ENCODE data around the gene ADH5. TPM values are rescaled to one million over a fixed set of nuclear protein-coding genes. Genes with fewer than 3 reads are reported as not detected.

Gene ADH5
- total and polyA plus RNA-seq, 10 of the 15 experiments (the other 5 are each of a cell fraction or from before 2014, with no cell fraction given), result 48.5 to 159 (median 95.3) TPM

DNA sequence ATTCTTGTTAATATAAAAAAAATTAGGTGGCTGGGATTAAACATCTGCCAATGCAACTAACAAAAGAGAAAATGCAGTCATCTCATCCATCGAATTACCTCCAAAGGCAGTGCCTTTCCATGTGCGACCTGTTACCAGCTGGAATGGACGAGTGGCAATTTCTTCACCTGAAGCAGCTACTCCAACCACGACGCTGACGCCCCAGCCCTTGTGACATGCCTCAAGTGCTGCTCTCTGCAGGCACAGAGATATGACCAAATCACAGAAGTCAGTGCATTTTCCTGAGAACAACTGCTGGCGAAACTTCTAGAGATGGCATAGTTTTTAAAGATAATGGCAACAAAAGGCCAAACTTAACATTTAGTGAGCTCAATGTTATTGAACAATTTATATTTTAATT is 13.8 kb downstream of the ADH5 start (continued):
- TF ChIP-seq, protein P1, sequence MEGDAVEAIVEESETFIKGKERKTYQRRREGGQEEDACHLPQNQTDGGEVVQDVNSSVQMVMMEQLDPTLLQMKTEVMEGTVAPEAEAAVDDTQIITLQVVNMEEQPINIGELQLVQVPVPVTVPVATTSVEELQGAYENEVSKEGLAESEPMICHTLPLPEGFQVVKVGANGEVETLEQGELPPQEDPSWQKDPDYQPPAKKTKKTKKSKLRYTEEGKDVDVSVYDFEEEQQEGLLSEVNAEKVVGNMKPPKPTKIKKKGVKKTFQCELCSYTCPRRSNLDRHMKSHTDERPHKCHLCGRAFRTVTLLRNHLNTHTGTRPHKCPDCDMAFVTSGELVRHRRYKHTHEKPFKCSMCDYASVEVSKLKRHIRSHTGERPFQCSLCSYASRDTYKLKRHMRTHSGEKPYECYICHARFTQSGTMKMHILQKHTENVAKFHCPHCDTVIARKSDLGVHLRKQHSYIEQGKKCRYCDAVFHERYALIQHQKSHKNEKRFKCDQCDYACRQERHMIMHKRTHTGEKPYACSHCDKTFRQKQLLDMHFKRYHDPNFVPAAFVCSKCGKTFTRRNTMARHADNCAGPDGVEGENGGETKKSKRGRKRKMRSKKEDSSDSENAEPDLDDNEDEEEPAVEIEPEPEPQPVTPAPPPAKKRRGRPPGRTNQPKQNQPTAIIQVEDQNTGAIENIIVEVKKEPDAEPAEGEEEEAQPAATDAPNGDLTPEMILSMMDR (IDR thresholded peaks at IDR 0.05 in 2 of 3, conservative IDR thresholded peaks at IDR 0.05 in 1 of 3; ENCODE audit: control insufficient read depth in 2 of 3, extremely low read depth in 1 of 3, insufficient read depth in 1 of 3, low read depth in 3 of 3, low read length in 3 of 3), result no peak
- TF ChIP-seq RAD21 (IDR thresholded peaks at IDR 0.05; ENCODE audit: insufficient read depth, low read depth, low read length), result no peak
- TF ChIP-seq, protein P2, sequence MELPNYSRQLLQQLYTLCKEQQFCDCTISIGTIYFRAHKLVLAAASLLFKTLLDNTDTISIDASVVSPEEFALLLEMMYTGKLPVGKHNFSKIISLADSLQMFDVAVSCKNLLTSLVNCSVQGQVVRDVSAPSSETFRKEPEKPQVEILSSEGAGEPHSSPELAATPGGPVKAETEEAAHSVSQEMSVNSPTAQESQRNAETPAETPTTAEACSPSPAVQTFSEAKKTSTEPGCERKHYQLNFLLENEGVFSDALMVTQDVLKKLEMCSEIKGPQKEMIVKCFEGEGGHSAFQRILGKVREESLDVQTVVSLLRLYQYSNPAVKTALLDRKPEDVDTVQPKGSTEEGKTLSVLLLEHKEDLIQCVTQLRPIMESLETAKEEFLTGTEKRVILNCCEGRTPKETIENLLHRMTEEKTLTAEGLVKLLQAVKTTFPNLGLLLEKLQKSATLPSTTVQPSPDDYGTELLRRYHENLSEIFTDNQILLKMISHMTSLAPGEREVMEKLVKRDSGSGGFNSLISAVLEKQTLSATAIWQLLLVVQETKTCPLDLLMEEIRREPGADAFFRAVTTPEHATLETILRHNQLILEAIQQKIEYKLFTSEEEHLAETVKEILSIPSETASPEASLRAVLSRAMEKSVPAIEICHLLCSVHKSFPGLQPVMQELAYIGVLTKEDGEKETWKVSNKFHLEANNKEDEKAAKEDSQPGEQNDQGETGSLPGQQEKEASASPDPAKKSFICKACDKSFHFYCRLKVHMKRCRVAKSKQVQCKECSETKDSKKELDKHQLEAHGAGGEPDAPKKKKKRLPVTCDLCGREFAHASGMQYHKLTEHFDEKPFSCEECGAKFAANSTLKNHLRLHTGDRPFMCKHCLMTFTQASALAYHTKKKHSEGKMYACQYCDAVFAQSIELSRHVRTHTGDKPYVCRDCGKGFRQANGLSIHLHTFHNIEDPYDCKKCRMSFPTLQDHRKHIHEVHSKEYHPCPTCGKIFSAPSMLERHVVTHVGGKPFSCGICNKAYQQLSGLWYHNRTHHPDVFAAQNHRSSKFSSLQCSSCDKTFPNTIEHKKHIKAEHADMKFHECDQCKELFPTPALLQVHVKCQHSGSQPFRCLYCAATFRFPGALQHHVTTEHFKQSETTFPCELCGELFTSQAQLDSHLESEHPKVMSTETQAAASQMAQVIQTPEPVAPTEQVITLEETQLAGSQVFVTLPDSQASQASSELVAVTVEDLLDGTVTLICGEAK (IDR thresholded peaks at IDR 0.05; ENCODE audit: borderline replicate concordance), result no peak
- TF ChIP-seq TAF1 (IDR thresholded peaks at IDR 0.05; ENCODE audit: borderline replicate concordance, low read depth, low read length), result no peak
- TF ChIP-seq, protein P3, sequence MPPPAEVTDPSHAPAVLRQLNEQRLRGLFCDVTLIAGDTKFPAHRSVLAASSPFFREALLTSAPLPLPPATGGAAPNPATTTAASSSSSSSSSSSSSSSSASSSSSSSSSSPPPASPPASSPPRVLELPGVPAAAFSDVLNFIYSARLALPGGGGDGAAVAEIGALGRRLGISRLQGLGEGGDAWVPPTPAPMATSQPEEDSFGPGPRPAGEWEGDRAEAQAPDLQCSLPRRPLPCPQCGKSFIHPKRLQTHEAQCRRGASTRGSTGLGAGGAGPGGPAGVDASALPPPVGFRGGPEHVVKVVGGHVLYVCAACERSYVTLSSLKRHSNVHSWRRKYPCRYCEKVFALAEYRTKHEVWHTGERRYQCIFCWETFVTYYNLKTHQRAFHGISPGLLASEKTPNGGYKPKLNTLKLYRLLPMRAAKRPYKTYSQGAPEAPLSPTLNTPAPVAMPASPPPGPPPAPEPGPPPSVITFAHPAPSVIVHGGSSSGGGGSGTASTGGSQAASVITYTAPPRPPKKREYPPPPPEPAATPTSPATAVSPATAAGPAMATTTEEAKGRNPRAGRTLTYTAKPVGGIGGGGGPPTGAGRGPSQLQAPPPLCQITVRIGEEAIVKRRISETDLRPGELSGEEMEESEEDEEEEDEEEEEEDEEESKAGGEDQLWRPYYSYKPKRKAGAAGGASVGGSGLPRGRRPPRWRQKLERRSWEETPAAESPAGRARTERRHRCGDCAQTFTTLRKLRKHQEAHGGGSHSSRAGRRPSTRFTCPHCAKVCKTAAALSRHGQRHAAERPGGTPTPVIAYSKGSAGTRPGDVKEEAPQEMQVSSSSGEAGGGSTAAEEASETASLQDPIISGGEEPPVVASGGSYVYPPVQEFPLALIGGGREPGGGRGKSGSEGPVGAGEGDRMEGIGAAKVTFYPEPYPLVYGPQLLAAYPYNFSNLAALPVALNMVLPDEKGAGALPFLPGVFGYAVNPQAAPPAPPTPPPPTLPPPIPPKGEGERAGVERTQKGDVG (CRISPR knock-in tag; IDR thresholded peaks at IDR 0.05), result no peak

Data from GM12878 (cell line).